H1 (cell line): ENCODE measurements around the gene USP10. TPM values are rescaled to one million over a fixed set of nuclear protein-coding genes. Genes with fewer than 3 reads are reported as not detected.

Experiments used
- CTCF ChIA-PET: fragments of 300-600 bp; sonication (Branson Sonifier 250); formaldehyde crosslinking; loops from one replicate; lab custom pipeline; 2021; ENCODE audit not compliant: partially characterized antibody; lab: Charles Lee
- POLR2A ChIA-PET: fragments of 300-600 bp; sonication (Branson Sonifier 250); formaldehyde crosslinking; loops from one replicate; lab custom pipeline; 2021; ENCODE audit warnings: inconsistent platforms; ENCODE audit not compliant: partially characterized antibody; lab: Charles Lee
- DNase-seq, 2 experiments: peaks; one replicate each; pipeline versions ENCODE4 v3.0.0 to v3.0.0-alpha.2; 2010 to 2022; ENCODE audit warnings: low spot score in 2 of 2, low read depth in 1 of 2, mixed read lengths in 1 of 2
- FAIRE-seq: peaks from 2 replicates; lab custom pipeline; 2011; peaks lifted over from hg19 to GRCh38; lab: Jason Lieb, UNC
- H2AFZ ChIP-seq: 2 replicates; pipeline ENCODE4 v1.8.1; 2012; ENCODE audit warnings: low read length, inconsistent platforms
- H2AK5ac ChIP-seq: 2 replicates; pipeline ENCODE4 v1.6.1; 2013; ENCODE audit warnings: low read depth, low read length
- H2BK120ac ChIP-seq: replicated peaks from 2 replicates; pipeline ENCODE3; 2013; ENCODE audit warnings: low read depth, low read length, inconsistent platforms
- H2BK12ac ChIP-seq: 2 replicates; pipeline ENCODE4 v1.6.1; 2013; ENCODE audit warnings: low read depth, low read length
- H2BK15ac ChIP-seq: 2 replicates; pipeline ENCODE4 v1.6.1; 2013; ENCODE audit warnings: low read length
- H2BK20ac ChIP-seq: 2 replicates; pipeline ENCODE4 v1.6.1; 2013; ENCODE audit warnings: low read length
- H2BK5ac ChIP-seq: 2 replicates; pipeline ENCODE4 v1.6.1; 2013; ENCODE audit warnings: low read depth, low read length
- H3K14ac ChIP-seq: 2 replicates; pipeline ENCODE4 v1.6.1; 2013; ENCODE audit warnings: inconsistent platforms; ENCODE audit not compliant: insufficient read length
- H3K18ac ChIP-seq: 2 replicates; pipeline ENCODE4 v1.6.1; 2013; ENCODE audit warnings: low read length; ENCODE audit errors: extremely low read depth
- H3K23ac ChIP-seq: 2 replicates; pipeline ENCODE4 v1.6.1; 2013; ENCODE audit warnings: inconsistent platforms; ENCODE audit not compliant: insufficient read length
- H3K23me2 ChIP-seq: 2 replicates; pipeline ENCODE4 v1.6.1; 2013; ENCODE audit warnings: low read depth, low read length
- H3K27ac ChIP-seq: 2 replicates; pipeline ENCODE4 v1.6.1; 2011; ENCODE audit warnings: low read depth, low read length, inconsistent platforms
- H3K27me3 ChIP-seq, 4 experiments: replicated peaks in 1 of 4; 1 replicate in 1 of 4; 2 replicates in 3 of 4; pipeline versions ENCODE4 v1.6.1 to v1.8.1; 2011 to 2013; ENCODE audit warnings: low read length in 3 of 4, mild to moderate bottlenecking in 3 of 4, inconsistent platforms in 2 of 4, mixed read lengths in 2 of 4, moderate library complexity in 1 of 4; ENCODE audit not compliant: control insufficient read depth in 3 of 4, insufficient read depth in 3 of 4; ENCODE audit errors: extremely low read depth in 1 of 4
- H3K36me3 ChIP-seq, 4 experiments: 2 replicates each; pipeline versions ENCODE4 v1.6.1 to v1.8.1; 2011 to 2013; ENCODE audit warnings: mild to moderate bottlenecking in 4 of 4, low read length in 3 of 4, moderate library complexity in 2 of 4, control low read depth in 1 of 4, inconsistent platforms in 1 of 4; ENCODE audit not compliant: insufficient read depth in 4 of 4, control insufficient read depth in 2 of 4
- H3K4ac ChIP-seq: replicated peaks from 2 replicates; pipeline ENCODE3; 2013; ENCODE audit warnings: low read length, low read depth, mixed read lengths, inconsistent platforms; ENCODE audit not compliant: insufficient read length
- H3K4me1 ChIP-seq, 4 experiments: replicated peaks in 1 of 4; 1 replicate in 1 of 4; 2 replicates in 3 of 4; pipeline versions ENCODE4 v1.6.1 to v1.8.1; 2011 to 2013; ENCODE audit warnings: low read length in 3 of 4, inconsistent platforms in 2 of 4, mixed read lengths in 1 of 4; ENCODE audit not compliant: insufficient read depth in 4 of 4, control insufficient read depth in 3 of 4
- H3K4me2 ChIP-seq, 2 experiments: 2 replicates each; pipeline versions ENCODE4 v1.6.1 to v1.8.1; 2011 to 2013; ENCODE audit warnings: low read depth in 2 of 2, low read length in 2 of 2, control low read depth in 1 of 2, inconsistent platforms in 1 of 2, mild to moderate bottlenecking in 1 of 2; ENCODE audit not compliant: insufficient read depth in 1 of 2
- H3K4me3 ChIP-seq, 4 experiments: fragments of 200-600, 300-600 bp in 1 of 4; sonication (generic), shearing (Covaris generic), sonication (Bioruptor Twin) in 1 of 4; 2 replicates each; pipeline versions ENCODE4 v1.5.1 to v1.8.1; 2011 to 2016; ENCODE audit warnings: low read length in 4 of 4, low read depth in 3 of 4, control low read depth in 2 of 4, inconsistent platforms in 2 of 4, mild to moderate bottlenecking in 2 of 4, mixed read lengths in 1 of 4, moderate library complexity in 1 of 4; ENCODE audit not compliant: insufficient read depth in 2 of 4; ENCODE audit errors: extremely low read depth in 1 of 4
- H3K56ac ChIP-seq: replicated peaks from 2 replicates; pipeline ENCODE3; 2013; ENCODE audit warnings: low read depth, mild to moderate bottlenecking, mixed read lengths, low read length, inconsistent platforms; ENCODE audit not compliant: insufficient read length
- H3K79me1 ChIP-seq: 2 replicates; pipeline ENCODE4 v1.6.1; 2013; ENCODE audit warnings: low read depth, low read length, control low read depth
- H3K79me2 ChIP-seq, 2 experiments: 2 replicates each; pipeline versions ENCODE4 v1.6.1 to v1.8.1; 2012 to 2013; ENCODE audit warnings: low read length in 2 of 2, mild to moderate bottlenecking in 2 of 2, inconsistent platforms in 1 of 2; ENCODE audit not compliant: insufficient read depth in 2 of 2, control insufficient read depth in 1 of 2
- H3K9ac ChIP-seq, 4 experiments: replicated peaks in 1 of 4; 1 replicate in 1 of 4; 2 replicates in 3 of 4; pipeline versions ENCODE4 v1.6.1 to v1.8.1; 2011 to 2013; ENCODE audit warnings: low read depth in 3 of 4, low read length in 3 of 4, control low read depth in 2 of 4, mild to moderate bottlenecking in 2 of 4, moderate library complexity in 2 of 4, inconsistent platforms in 1 of 4; ENCODE audit errors: extremely low read depth in 1 of 4
- H3K9me3 ChIP-seq, 2 experiments: 2 replicates each; pipeline versions ENCODE4 v1.6.1 to v1.8.1; 2012 to 2013; ENCODE audit warnings: mild to moderate bottlenecking in 2 of 2, moderate library complexity in 2 of 2, control low read depth in 1 of 2, inconsistent platforms in 1 of 2, low read depth in 1 of 2, low read length in 1 of 2, mixed read lengths in 1 of 2; ENCODE audit not compliant: insufficient read depth in 2 of 2
- H4K20me1 ChIP-seq, 2 experiments: replicated peaks in 1 of 2; 2 replicates each; pipeline versions ENCODE3 to v1.8.1; 2011 to 2013; ENCODE audit warnings: inconsistent platforms in 2 of 2, low read length in 2 of 2, mild to moderate bottlenecking in 1 of 2; ENCODE audit not compliant: insufficient read depth in 2 of 2, control insufficient read depth in 1 of 2
- H4K5ac ChIP-seq: 2 replicates; pipeline ENCODE4 v1.6.1; 2013; ENCODE audit warnings: low read length, low read depth, mixed read lengths, inconsistent platforms; ENCODE audit not compliant: insufficient read length
- H4K8ac ChIP-seq: 2 replicates; pipeline ENCODE4 v1.8.0; 2013; ENCODE audit warnings: mild to moderate bottlenecking, moderate library complexity, low read length, inconsistent platforms; ENCODE audit not compliant: insufficient read depth; ENCODE audit errors: extremely low read depth
- H4K91ac ChIP-seq: replicated peaks from 2 replicates; pipeline ENCODE3; 2013; ENCODE audit warnings: low read length, mixed read lengths, inconsistent platforms; ENCODE audit not compliant: insufficient read length
- CBX8 ChIP-seq: fragments of 300-800, 300-1000 bp; sonication (generic); IDR thresholded peaks from 2 replicates; pipeline ENCODE4 v1.7.1; 2016; ENCODE audit warnings: low read depth, low read length, borderline replicate concordance
- EP300 ChIP-seq, 2 experiments: IDR thresholded peaks; 1 replicate in 1 of 2; 2 replicates in 1 of 2; pipeline ENCODE4 v1.6.1; 2011 to 2012; ENCODE audit warnings: low read depth in 2 of 2, low read length in 2 of 2, mild to moderate bottlenecking in 2 of 2, borderline replicate concordance in 1 of 2, inconsistent platforms in 1 of 2, moderate library complexity in 1 of 2
- KDM5A ChIP-seq: fragments of 200-600 bp; IDR thresholded peaks from 2 replicates; pipeline ENCODE4 v1.7.1; 2012; ENCODE audit warnings: mild to moderate bottlenecking, low read length, inconsistent platforms, mixed read lengths
- POLR2A ChIP-seq, 2 experiments: IDR thresholded peaks; 1 replicate in 1 of 2; 2 replicates in 1 of 2; pipeline ENCODE4 v1.6.1; 2011; ENCODE audit warnings: low read depth in 2 of 2, low read length in 2 of 2, mild to moderate bottlenecking in 2 of 2; ENCODE audit errors: control extremely low read depth in 1 of 2
- RAD21 ChIP-seq, 2 experiments: IDR thresholded peaks in 1 of 2; conservative IDR thresholded peaks in 1 of 2; 2 replicates each; pipeline ENCODE4 v1.6.1; 2011; ENCODE audit warnings: low read depth in 2 of 2, low read length in 2 of 2, improper control_type of control experiment in 1 of 2, inconsistent platforms in 1 of 2, mild to moderate bottlenecking in 1 of 2, moderate library complexity in 1 of 2
- SP1 ChIP-seq: IDR thresholded peaks from 2 replicates; pipeline ENCODE4 v1.6.1; 2011; ENCODE audit warnings: low read depth, low read length
- TAF7 ChIP-seq: optimal IDR thresholded peaks from 2 replicates; pipeline ENCODE3; 2011; ENCODE audit warnings: low read depth, mild to moderate bottlenecking, inconsistent platforms, low read length, moderate library complexity, borderline replicate concordance
- TCF12 ChIP-seq: IDR thresholded peaks from 2 replicates; pipeline ENCODE4 v1.6.1; 2011; ENCODE audit warnings: low read depth, mild to moderate bottlenecking, low read length
- YY1 ChIP-seq: IDR thresholded peaks from 2 replicates; pipeline ENCODE4 v1.6.1; 2011; ENCODE audit warnings: low read depth, mild to moderate bottlenecking, low read length
- ZNF274 ChIP-seq: IDR thresholded peaks from 2 replicates; pipeline ENCODE4 v1.7.0; 2012; ENCODE audit warnings: low read length, borderline replicate concordance; ENCODE audit errors: extremely low read depth
- WGBS, 2 experiments: shearing (Covaris generic) in 1 of 2; methylation state at CpG; one replicate each; pipeline versions ENCODE4 v1.1.6 to v1.1.7; 2013 to 2015; ENCODE audit warnings: low lambda C conversion rate in 2 of 2, mixed read lengths in 2 of 2, inconsistent platforms in 1 of 2, low coverage in 1 of 2, missing lambda C conversion rate in 1 of 2; ENCODE audit not compliant: insufficient replicate concordance in 2 of 2, insufficient coverage in 1 of 2, insufficient read length in 1 of 2; ENCODE audit errors: extremely low coverage in 1 of 2, missing lambda C conversion rate in 1 of 2; 5-methylcytosine and 5-hydroxymethylcytosine counted together
- polyA plus RNA-seq, 7 experiments: library from polyadenylated mRNA; depleted of rRNA in 3 of 7; stranded (reverse) in 5 of 7; unstranded in 2 of 7; fragments of >200 nt in 5 of 7; fragments of 200-250 nt in 2 of 7; gene quantifications; 1 replicate in 5 of 7; 2 replicates in 1 of 7; 4 replicates in 1 of 7; pipeline versions ENCODE4 v1.2.1 to v1.2.3, GENCODE V29; 2011 to 2013; ENCODE audit warnings: missing spikeins in 2 of 7, mixed read lengths in 2 of 7
- total RNA-seq: library from RNA; stranded (reverse); fragmentation: NEBNext Ultra II Directional; extraction: Animal tissue kit (Norgen Biotek cat#: 25700); gene quantifications from 2 replicates; pipeline ENCODE4 v1.2.1, GENCODE V29; 2021
- TF ChIP-seq, protein P1 (sequence below): IDR thresholded peaks from 2 replicates; pipeline ENCODE4 v1.6.1; 2012; ENCODE audit warnings: low read length, inconsistent platforms

USP10 gene
- total and polyA plus RNA-seq, 2 of the 8 experiments (the other 6 are each of a cell fraction or from before 2014, with no cell fraction given) = 171 to 195 TPM

DNA sequence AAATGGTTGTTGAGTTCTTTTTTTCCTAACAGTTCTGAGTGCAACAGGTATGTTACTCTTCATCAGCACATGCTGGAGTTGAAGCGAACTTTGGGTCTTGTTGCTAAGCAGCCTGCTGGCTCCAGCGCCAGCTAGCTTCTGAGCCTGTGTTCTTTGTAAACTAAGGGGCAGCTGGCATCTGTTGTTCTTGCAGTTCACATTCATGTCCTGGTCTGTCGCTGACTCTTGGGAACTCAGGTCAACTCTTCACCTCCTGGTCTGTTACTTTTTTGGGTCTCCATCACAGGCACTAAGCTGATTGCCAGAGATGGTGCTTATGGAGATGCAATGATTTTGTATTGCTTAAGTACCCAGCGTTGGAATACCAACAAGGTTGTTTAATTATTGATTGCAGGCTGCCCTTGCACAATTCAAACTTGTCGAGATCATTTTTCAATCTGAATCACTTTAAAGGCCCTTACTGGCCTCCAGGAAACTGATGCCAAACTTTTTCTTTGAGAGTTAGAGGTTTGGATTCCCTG, 40.9 kb downstream of the USP10 start:
- Histone ChIP-seq H2BK120ac (no peak overlapping the region), H2BK20ac (no peak overlapping the region), H3K36me3 (peaks cover 0 to 11% (median 8%) of the 10 kb centered on the region in 4 experiments; a peak in 3 of 8 replicates), H4K20me1 (peaks cover 22 to 35% of the 10 kb centered on the region in 2 experiments), H3K9ac (no peak overlapping the region), H3K79me2 (peaks cover 7 to 89% of the 10 kb centered on the region in 2 experiments), H4K8ac (no peak overlapping the region), H3K9me3 (no peaks in the 10 kb centered on the region), H2BK12ac (no peak overlapping the region), H3K4me3 (no peak overlapping the region), H3K23me2 (no peaks in the 10 kb centered on the region), H3K27ac (no peak overlapping the region), H3K23ac (no peak overlapping the region), H4K5ac (no peak overlapping the region), H2BK5ac (no peak overlapping the region), H4K91ac (no peak overlapping the region), H3K18ac (no peak overlapping the region), H3K4me1 (peaks cover 3 to 16% (median 11%) of the 10 kb centered on the region in 4 experiments), H3K4ac (no peak overlapping the region), H3K4me2 (no peak overlapping the region), H2BK15ac (no peak overlapping the region), H3K14ac (no peak overlapping the region), H3K79me1 (peaks cover 9% of the 10 kb centered on the region; the same call in 1 of the 2 replicates), H3K56ac (no peak overlapping the region), H2AK5ac (no peak overlapping the region), H3K27me3 (no peaks in the 10 kb centered on the region), H2AFZ (no peak overlapping the region)
- DNase-seq (no peak), FAIRE-seq (no peak)
- 84% methylated on average over 5 of the region's 5 CpGs; no CpG with 5 or more reads in 1 of the 2 experiments for WGBS, 2 experiments
- CTCF ChIA-PET = interaction anchor here (0.7 to 13.2 kb wide), 12 partner anchors 7 to 235 kb away, joined by 3 to 137 read pairs (median 8); no protein-coding TSS in a partner anchor
- POLR2A ChIA-PET = interaction anchor here (1.9 kb wide), 1 partner anchor 14 kb away, joined by 7 read pairs; no protein-coding TSS in a partner anchor
- TF ChIP-seq, protein P1, sequence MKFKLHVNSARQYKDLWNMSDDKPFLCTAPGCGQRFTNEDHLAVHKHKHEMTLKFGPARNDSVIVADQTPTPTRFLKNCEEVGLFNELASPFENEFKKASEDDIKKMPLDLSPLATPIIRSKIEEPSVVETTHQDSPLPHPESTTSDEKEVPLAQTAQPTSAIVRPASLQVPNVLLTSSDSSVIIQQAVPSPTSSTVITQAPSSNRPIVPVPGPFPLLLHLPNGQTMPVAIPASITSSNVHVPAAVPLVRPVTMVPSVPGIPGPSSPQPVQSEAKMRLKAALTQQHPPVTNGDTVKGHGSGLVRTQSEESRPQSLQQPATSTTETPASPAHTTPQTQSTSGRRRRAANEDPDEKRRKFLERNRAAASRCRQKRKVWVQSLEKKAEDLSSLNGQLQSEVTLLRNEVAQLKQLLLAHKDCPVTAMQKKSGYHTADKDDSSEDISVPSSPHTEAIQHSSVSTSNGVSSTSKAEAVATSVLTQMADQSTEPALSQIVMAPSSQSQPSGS = no peak
- TF ChIP-seq POLR2A (IDR thresholded peaks at IDR 0.05; ENCODE audit: control extremely low read depth in 1 of 2, low read depth in 2 of 2, low read length in 2 of 2) = no peak
- no peak for TF ChIP-seq TCF12
- TF ChIP-seq EP300 (IDR thresholded peaks at IDR 0.05; ENCODE audit: borderline replicate concordance in 1 of 2, low read depth in 2 of 2, low read length in 2 of 2) = no peak
- TF ChIP-seq YY1 = no peak
- no peak for TF ChIP-seq KDM5A
- TF ChIP-seq ZNF274 = no peak
- TF ChIP-seq TAF7 = no peak
- no peak for TF ChIP-seq SP1
- no peak for TF ChIP-seq CBX8
- TF ChIP-seq RAD21 (IDR thresholded peaks at IDR 0.05 in 1 of 2, conservative IDR thresholded peaks at IDR 0.05 in 1 of 2; ENCODE audit: low read depth in 2 of 2, low read length in 2 of 2) = no peak
